GM18499 (cell line): ENCODE measurements around the gene MKRN1.
"Not testable (repeated sequence)": the region's sequence is repeated elsewhere in the genome, so short reads cannot be mapped to it uniquely, and the experiment has no call there.

Source experiments
- ATAC-seq: cut with Tn5 transposase; IDR thresholded peaks from one replicate; pipeline ENCODE4 v1.9.1; 2021; ENCODE audit warnings: moderate number of reproducible peaks; ENCODE audit not compliant: insufficient read depth, unreplicated experiment

Gene MKRN1

DNA sequence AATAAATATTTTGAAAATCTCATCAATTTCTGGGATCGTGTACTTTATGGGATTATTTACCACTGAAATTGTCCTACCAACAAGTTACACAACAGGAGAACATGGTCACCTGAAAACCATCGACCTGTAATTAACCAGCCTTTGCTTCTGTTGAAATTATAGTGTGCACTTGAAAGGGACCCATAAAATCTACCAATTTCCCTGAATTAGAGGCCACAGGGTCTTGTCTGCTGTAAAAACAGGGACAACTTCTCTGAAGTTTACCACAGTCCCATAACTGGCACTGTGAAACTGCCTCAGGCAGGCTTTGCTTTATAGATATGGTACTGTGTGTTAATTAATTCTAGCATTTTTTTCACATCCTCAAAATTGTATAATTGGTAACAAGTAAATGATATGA lies 37.8 kb downstream of the MKRN1 start:
- ATAC-seq: no peak

GRCh38 chr7:140440593-140440992 lies 38.7 kb downstream of the MKRN1 start:
- ATAC-seq: no peak

DNA sequence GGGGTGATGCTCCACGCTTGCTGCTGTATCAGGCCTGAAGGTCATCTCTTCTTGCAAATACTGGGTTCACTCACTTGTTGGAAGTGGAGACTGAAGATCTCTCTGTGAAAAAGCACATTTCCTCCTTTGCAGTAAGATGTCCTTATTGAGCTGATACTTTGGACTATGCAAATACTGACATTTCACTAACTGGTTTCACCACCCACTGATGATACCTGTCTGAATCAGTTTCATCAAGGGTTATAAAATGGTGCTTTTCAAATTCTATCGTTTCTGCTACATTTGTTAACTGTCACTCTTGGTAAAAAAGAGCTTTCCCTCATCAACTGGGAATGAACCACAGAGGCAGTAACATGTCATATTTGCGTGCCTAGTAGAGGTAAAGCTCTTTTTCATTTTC lies 39.9 kb downstream of the MKRN1 start:
- ATAC-seq: no peak

GRCh38 chr7:140435252-140435895 lies 43.9 kb downstream of the MKRN1 start:
- no peak for ATAC-seq

DNA sequence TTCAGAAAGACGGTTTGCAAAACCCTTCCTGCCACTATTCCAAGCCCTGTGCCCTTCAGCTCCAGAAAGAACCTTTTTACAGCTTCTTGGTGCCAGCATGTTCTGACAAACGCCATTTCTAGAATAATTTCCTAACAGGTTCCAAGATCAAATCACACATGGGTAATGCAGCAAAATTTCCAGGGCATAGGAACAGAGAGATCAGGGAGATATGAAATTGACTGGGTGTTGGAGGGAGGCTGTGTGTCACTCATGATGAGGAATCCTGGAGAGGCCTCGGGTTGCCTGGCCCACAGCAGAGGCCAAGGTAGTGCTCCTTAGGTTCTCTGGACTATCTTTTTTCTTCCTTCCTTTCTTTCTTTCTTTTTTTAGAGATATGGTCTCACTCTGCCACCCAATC lies 45.9 kb downstream of the MKRN1 start:
- no peak for ATAC-seq

DNA sequence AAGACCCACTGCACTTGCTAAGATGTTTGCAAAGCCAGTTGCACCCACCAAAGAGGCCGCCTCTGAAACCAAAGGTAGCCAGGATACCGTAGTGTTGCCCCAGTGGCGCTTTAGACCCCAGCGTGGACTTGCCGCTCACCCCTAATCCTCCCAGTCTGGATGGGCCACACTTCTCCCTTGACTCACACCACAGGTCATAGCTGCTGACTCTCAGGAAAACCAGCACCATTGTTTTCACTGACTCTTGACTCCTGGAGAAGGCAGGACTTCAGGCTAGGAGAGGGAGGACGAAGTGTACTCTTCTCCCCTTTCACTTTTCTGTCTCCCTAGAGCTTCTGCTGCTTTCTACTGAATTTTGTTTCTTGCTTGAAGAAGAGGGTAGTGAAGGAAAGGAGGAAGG lies 53.2 kb downstream of the MKRN1 start:
- no peak for ATAC-seq

GRCh38 chr7:140425718-140426117 lies 53.6 kb downstream of the MKRN1 start:
- no peak for ATAC-seq

DNA sequence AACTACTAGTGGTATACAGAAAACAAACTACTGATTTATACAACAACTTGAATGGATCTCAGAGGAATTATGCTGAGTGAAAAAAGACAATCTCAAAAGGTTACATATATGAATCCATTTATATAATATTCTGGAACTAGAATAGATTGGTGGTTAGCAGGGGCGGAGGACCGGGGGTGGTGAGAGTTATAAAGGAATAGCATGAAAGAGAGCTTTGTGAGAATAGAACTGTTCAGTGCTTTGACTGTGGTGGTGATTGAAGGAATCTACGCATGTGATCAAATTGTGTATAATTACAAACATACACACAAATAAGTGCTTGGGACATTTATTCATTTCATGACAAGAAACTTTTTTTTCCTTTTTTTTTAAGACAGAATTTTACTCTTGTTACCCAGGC lies 55.8 kb downstream of the MKRN1 start:
- ATAC-seq: no peak

GRCh38 chr7:140421521-140421920 lies 57.8 kb downstream of the MKRN1 start:
- ATAC-seq: no peak

DNA sequence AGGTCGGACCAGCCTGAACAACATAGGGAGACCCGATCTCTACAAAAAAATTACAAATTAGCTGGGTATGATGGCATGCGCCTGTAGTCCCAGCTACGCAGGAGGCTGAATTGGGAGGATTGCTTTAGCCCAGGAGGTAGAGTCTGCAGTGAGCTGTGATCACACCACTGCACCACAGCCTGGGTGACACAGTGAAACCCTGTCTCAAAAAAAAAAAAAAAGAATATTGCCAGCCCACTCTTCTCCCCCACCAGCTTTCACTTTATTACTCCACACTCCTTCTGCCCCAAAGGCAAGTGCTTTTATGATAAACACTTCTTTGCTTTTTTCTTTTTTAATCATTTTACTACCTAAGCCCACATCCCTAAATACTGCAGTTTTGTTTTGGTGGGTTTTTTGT lies 60.7 kb downstream of the MKRN1 start:
- ATAC-seq: no peak

DNA sequence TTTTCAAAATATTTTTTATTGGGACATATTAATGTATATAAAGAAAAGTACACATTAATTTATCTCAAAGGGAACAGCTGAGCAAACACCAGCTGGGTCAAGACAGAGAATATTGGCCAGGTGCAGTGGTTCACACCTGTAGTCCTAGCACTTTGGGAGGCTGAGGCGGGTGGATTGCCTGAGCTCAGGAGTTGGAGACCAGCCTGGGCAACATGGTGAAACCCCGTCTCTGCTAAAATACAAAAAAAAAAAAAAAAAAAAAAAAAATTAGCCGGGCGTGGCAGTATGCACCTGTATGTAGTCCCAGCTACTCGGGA lies 61.2 kb downstream of the MKRN1 start:
- ATAC-seq: not testable (repeated sequence)

- ATAC-seq: no peak
Measured at GRCh38 chr7:140417456-140418155, 61.7 kb downstream of the MKRN1 start.

GRCh38 chr7:140416560-140416959 lies 62.7 kb downstream of the MKRN1 start:
- no peak for ATAC-seq

DNA sequence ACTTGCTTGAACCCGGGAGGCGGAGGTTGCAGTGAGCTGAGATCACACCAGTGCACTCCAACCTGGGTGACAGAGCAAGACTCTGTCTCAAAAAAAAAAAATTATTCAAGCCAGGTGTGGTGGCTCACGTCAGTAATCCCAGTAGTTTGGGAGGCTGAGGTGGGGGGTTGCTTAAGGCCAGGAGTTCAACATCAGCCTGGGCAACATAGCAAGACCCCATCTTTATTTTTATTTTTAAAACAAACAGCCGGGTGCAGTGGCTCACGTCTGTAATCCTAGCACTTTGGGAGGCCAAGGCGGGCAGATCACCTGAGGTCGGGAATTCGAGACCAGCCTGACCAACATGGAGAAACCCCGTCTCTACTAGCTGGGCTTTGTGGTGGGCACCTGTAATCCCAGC lies 63.5 kb downstream of the MKRN1 start:
- ATAC-seq: not testable (repeated sequence)

GRCh38 chr7:140415361-140415760 lies 63.9 kb downstream of the MKRN1 start:
- no peak for ATAC-seq

DNA sequence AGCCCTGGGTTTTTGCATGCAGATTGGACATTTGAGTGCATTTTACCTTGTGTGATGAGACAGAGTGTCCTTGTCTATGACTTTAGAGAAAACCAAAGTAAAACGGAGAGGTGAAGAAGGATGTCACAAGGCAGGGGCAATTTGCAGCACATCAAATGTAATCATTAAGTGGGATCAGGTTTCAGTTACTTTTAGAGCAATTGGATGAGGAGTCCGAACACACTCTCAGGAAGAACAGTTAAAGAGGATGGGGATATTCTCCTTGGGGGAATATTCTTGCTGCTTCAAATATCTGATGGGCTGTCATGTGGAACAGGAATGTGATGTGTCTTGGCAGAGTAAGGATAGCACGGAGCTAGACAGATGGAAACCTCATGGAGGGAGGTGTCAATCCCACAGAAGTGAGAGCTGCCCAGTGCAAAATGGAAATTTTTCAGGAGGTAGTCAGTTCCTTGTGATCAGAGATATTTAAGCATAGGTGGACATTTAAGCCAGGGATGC lies 74.7 kb downstream of the MKRN1 start:
- no peak for ATAC-seq

- ATAC-seq: no peak
Measured at GRCh38 chr7:140403878-140404564, 75.3 kb downstream of the MKRN1 start, which contains the start of gene RAB19. RAB19 (plus strand) TSS chr7:140404058; CDS start chr7:140407647, 3,589 bp downstream.
